HEK293 (cell line): ENCODE measurements around the gene KLHL18.

Experiments
- CTCF ChIA-PET: fragments of 350-600 bp; formaldehyde crosslinking; extraction: SDS; loops from one replicate; lab custom pipeline; 2021; ENCODE audit warnings: antibody characterized with exemption; lab: Yijun Ruan, JAX
- POLR2A ChIA-PET: fragments of 300-600 bp; formaldehyde crosslinking; extraction: SDS; loops from one replicate; lab custom pipeline; 2020; ENCODE audit warnings: antibody characterized with exemption, inconsistent platforms; lab: Yijun Ruan, JAX
- H3K27ac ChIP-seq: fragments of 200-500 bp; sonication (Bioruptor generic); 2 replicates; pipeline ENCODE4 v1.5.1; 2014; ENCODE audit warnings: low read depth, low read length, control low read depth, inconsistent platforms; ENCODE audit errors: extremely low read depth
- H3K36me3 ChIP-seq, 2 experiments: fragments of 200-500 bp in 1 of 2; sonication (Bioruptor generic) in 1 of 2; 1 replicate in 1 of 2; 2 replicates in 1 of 2; pipeline ENCODE4 v1.5.1; 2014 to 2017; ENCODE audit warnings: inconsistent platforms in 2 of 2, low read length in 2 of 2; ENCODE audit not compliant: control insufficient read depth in 2 of 2, insufficient read depth in 1 of 2
- H3K4me1 ChIP-seq: fragments of 200-500 bp; sonication (Bioruptor generic); 2 replicates; pipeline ENCODE4 v1.5.1; 2014; ENCODE audit warnings: mild to moderate bottlenecking, low read length, inconsistent platforms; ENCODE audit not compliant: control insufficient read depth, insufficient read depth
- H3K4me3 ChIP-seq: 2 replicates; pipeline ENCODE4 v1.5.1; 2011; ENCODE audit warnings: low read depth, mild to moderate bottlenecking, control low read depth, low read length, moderate library complexity
- H3K9me3 ChIP-seq: fragments of 200-500 bp; sonication (Bioruptor generic); 2 replicates; pipeline ENCODE4 v1.5.1; 2014; ENCODE audit warnings: low read depth, low read length, inconsistent platforms; ENCODE audit not compliant: control insufficient read depth, insufficient read depth
- BCL11A ChIP-seq: fragments of 450-650 bp; formaldehyde crosslinking; IDR thresholded peaks from 2 replicates; pipeline ENCODE4 v1.5.1; 2016; ENCODE audit warnings: low read depth, missing biosample characterization, missing genetic modification characterization
- MEIS1 ChIP-seq: sonication (generic); formaldehyde crosslinking; IDR thresholded peaks from 2 replicates; pipeline ENCODE4 v1.8.1; 2022; ENCODE audit warnings: missing genetic modification reagents, mild to moderate bottlenecking, borderline replicate concordance
- MZF1 ChIP-seq: fragments of 450-650 bp; formaldehyde crosslinking; IDR thresholded peaks from 2 replicates; pipeline ENCODE4 v1.5.1; 2017; ENCODE audit warnings: missing biosample characterization, missing genetic modification characterization, borderline replicate concordance
- TCF7L2 ChIP-seq: IDR thresholded peaks from 2 replicates; pipeline ENCODE4 v1.6.1; 2011; ENCODE audit warnings: low read depth, mild to moderate bottlenecking, inconsistent platforms, low read length, moderate library complexity, borderline replicate concordance
- ZBTB17 ChIP-seq: fragments of 450-650 bp; formaldehyde crosslinking; IDR thresholded peaks from 2 replicates; pipeline ENCODE4 v1.5.1; 2016; ENCODE audit warnings: missing biosample characterization, missing genetic modification characterization
- ZFP37 ChIP-seq: fragments of 450-650 bp; formaldehyde crosslinking; IDR thresholded peaks from 2 replicates; pipeline ENCODE4 v1.5.1; 2016; ENCODE audit warnings: missing biosample characterization, missing genetic modification characterization
- ZNF112 ChIP-seq: fragments of 450-650 bp; formaldehyde crosslinking; IDR thresholded peaks from 2 replicates; pipeline ENCODE4 v1.5.0; 2017; ENCODE audit warnings: missing biosample characterization, missing genetic modification characterization
- ZNF138 ChIP-seq: fragments of 450-650 bp; formaldehyde crosslinking; IDR thresholded peaks from 2 replicates; pipeline ENCODE4 v1.5.1; 2016; ENCODE audit warnings: missing biosample characterization, missing genetic modification characterization, borderline replicate concordance
- ZNF155 ChIP-seq: fragments of 450-650 bp; formaldehyde crosslinking; IDR thresholded peaks from 2 replicates; pipeline ENCODE4 v1.5.1; 2016; ENCODE audit warnings: missing biosample characterization, missing genetic modification characterization
- ZNF211 ChIP-seq: fragments of 450-650 bp; formaldehyde crosslinking; IDR thresholded peaks from 2 replicates; pipeline ENCODE4 v1.5.1; 2016; ENCODE audit warnings: low read depth, missing biosample characterization, missing genetic modification characterization
- ZNF24 ChIP-seq: fragments of 450-650 bp; formaldehyde crosslinking; IDR thresholded peaks from 2 replicates; pipeline ENCODE4 v1.5.1; 2016; ENCODE audit warnings: missing biosample characterization, missing genetic modification characterization
- ZNF311 ChIP-seq: fragments of 450-650 bp; formaldehyde crosslinking; IDR thresholded peaks from 2 replicates; pipeline ENCODE4 v1.5.1; 2017; ENCODE audit warnings: missing biosample characterization, missing genetic modification characterization, borderline replicate concordance
- ZNF501 ChIP-seq: fragments of 450-650 bp; formaldehyde crosslinking; IDR thresholded peaks from 2 replicates; pipeline ENCODE4 v1.5.1; 2016; ENCODE audit warnings: missing biosample characterization, missing genetic modification characterization
- ZNF555 ChIP-seq: fragments of 450-650 bp; formaldehyde crosslinking; conservative IDR thresholded peaks from 2 replicates; pipeline ENCODE4 v1.5.1; 2017; ENCODE audit warnings: missing biosample characterization, mild to moderate bottlenecking, missing genetic modification characterization, inconsistent platforms
- ZNF558 ChIP-seq: fragments of 450-650 bp; formaldehyde crosslinking; IDR thresholded peaks from 2 replicates; pipeline ENCODE4 v1.5.1; 2016; ENCODE audit warnings: missing biosample characterization, missing genetic modification characterization
- ZNF747 ChIP-seq: fragments of 450-650 bp; formaldehyde crosslinking; IDR thresholded peaks from 2 replicates; pipeline ENCODE4 v1.5.1; 2016; ENCODE audit warnings: missing biosample characterization, missing genetic modification characterization
- ZNF830 ChIP-seq: fragments of 450-650 bp; IDR thresholded peaks from 2 replicates; pipeline ENCODE4 v1.5.0; 2018; ENCODE audit warnings: missing biosample characterization, missing genetic modification characterization, low read depth, mild to moderate bottlenecking, moderate library complexity
- TF ChIP-seq, protein P1 (sequence below): fragments of 450-650 bp; formaldehyde crosslinking; optimal IDR thresholded peaks from 2 replicates; pipeline ENCODE3; 2016; ENCODE audit warnings: missing biosample characterization, mild to moderate bottlenecking, missing genetic modification characterization

The KLHL18 gene

DNA sequence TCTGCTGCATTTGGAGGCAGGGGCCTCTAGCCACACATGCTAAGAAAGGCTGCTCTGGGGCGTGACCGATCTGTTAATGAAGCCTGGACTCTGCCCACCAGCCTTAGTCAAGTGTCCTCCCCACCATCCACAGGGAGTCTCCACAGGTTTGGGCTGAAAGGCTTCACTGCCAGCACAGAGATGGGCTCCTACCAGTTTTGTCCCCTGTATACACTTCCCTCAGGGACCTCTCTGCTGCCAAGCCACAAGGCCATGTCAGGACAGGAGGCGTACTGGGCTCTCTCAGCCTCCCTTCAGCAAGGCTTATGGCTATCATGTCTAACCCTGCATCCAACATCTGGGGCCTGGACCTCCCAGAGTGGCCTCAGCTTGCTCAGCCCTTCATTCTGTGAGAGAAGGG is 23.6 kb upstream of the KLHL18 start:
- no peak for TF ChIP-seq ZNF24 (tag by site-specific recombination)
- no peak for TF ChIP-seq ZNF555
- no peak for TF ChIP-seq ZNF747 (tag by site-specific recombination)
- TF ChIP-seq ZNF501 (tag by site-specific recombination), result no peak
- no peak for TF ChIP-seq ZFP37 (tag by site-specific recombination)
- Histone ChIP-seq H3K36me3 (no peaks in the 10 kb centered on the region), H3K9me3 (no peaks in the 10 kb centered on the region), H3K27ac (no peak overlapping the region), H3K4me1 (no peaks in the 10 kb centered on the region), H3K4me3 (no peak overlapping the region)
- ChIA-PET POLR2A (no interaction called here), CTCF (no interaction called here)

DNA sequence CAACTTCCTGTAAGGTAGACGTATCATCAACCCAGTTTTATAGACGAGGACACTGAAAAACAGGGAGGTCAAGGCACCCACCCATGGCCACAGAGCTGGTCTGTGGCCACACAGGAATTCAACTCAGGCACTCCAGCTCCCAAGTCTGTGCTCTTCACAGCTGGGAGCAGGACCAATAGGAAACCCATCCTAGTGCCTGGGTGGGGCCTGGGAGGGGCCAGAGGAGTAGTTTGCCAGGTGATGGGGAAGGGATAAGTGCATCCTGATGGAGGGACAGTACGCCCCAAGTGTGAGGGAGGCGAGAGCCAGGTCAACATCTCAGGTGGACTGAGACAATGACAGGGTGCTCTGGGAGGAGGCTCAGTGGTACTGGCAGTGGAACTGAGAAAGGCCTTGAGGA is 22.1 kb upstream of the KLHL18 start:
- TF ChIP-seq ZNF155 (no peak), MEIS1 (CRISPR knock-in tag) (no peak), MZF1 (no peak), ZNF558 (no peak)
- no peak overlapping the region for H3K4me3 ChIP-seq
- H3K27ac ChIP-seq, result no peak overlapping the region
- ChIA-PET POLR2A (no interaction called here), CTCF (interaction anchor here (0.6 kb wide), 1 partner anchor 8 kb away, joined by 5 read pairs; no protein-coding TSS in a partner anchor)
- no peaks in the 10 kb centered on the region for H3K9me3 ChIP-seq
- H3K36me3 ChIP-seq, result no peaks in the 10 kb centered on the region
- no peaks in the 10 kb centered on the region for H3K4me1 ChIP-seq

DNA sequence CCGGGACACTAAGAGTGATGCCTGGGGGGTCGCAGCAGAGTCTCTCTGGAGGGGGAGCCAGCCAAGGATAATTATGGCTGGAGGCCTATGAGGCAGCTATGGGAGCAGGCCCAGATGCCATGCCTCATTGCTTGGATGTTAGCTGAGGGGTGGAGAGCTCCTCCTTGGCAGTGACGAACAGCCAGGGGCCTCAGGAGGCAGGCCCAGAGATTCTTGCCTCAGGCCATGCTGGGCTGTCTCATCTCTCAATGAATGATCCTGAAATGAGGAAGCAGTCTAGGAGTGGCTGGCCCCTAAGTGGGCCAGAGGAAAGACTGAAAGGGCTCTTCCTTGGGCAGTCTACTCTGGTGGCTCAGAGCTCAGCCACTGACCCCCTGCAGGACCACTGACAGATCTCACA is 21.4 kb upstream of the KLHL18 start:
- Histone ChIP-seq H3K4me1 (no peaks in the 10 kb centered on the region), H3K27ac (no peak overlapping the region), H3K4me3 (no peak overlapping the region), H3K36me3 (no peaks in the 10 kb centered on the region), H3K9me3 (no peaks in the 10 kb centered on the region)
- TF ChIP-seq ZNF501 (tag by site-specific recombination) (no peak), ZBTB17 (tag by site-specific recombination) (no peak), ZNF138 (tag by site-specific recombination) (no peak), ZNF112 (tag by site-specific recombination) (no peak), ZNF311 (no peak), ZNF830 (no peak), ZNF211 (tag by site-specific recombination) (no peak)
- TF ChIP-seq, protein P1, sequence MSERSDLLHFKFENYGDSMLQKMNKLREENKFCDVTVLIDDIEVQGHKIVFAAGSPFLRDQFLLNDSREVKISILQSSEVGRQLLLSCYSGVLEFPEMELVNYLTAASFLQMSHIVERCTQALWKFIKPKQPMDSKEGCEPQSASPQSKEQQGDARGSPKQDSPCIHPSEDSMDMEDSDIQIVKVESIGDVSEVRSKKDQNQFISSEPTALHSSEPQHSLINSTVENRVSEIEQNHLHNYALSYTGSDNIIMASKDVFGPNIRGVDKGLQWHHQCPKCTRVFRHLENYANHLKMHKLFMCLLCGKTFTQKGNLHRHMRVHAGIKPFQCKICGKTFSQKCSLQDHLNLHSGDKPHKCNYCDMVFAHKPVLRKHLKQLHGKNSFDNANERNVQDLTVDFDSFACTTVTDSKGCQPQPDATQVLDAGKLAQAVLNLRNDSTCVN (tag by site-specific recombination), result no peak
- POLR2A ChIA-PET, result no interaction called here
- CTCF ChIA-PET, result interaction anchor here (0.6 to 1.9 kb wide), 3 partner anchors 9 to 529 kb away, joined by 3 to 10 read pairs (median 5); no protein-coding TSS in a partner anchor

DNA sequence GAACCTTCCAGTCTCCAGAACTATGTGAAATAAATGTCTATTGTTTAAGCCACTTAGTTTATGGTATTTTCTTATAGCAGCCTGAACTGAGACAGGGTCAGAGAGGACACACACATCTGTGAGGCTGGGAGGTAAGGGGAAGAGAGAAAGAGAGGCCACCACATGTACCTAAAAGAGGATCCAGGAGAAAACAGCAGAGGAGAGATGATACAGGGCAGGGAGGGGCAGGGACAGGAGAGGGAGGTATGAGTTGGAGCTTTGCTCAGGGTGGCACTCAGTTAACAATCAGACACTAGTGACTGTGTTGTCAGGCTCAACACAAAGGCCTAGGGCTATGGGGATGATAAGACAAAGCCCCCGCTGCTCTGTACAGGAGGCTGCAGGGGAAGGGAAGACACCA is 17.7 kb upstream of the KLHL18 start:
- Histone ChIP-seq H3K27ac (no peak overlapping the region), H3K4me3 (no peak overlapping the region)
- CTCF ChIA-PET, result no interaction called here
- no peak for TF ChIP-seq TCF7L2
- no peak for TF ChIP-seq BCL11A (tag by site-specific recombination)
- no peak for TF ChIP-seq MZF1
- TF ChIP-seq, all 188 proteins: peak for 0
- no peaks in the 10 kb centered on the region for H3K9me3 ChIP-seq
- no peaks in the 10 kb centered on the region for H3K36me3 ChIP-seq
- no peaks in the 10 kb centered on the region for H3K4me1 ChIP-seq
- POLR2A ChIA-PET, result no interaction called here
